ENCODE data around the gene GNG11. TPM values are rescaled to one million over a fixed set of nuclear protein-coding genes. Genes with fewer than 3 reads are reported as not detected.
"Not testable (repeated sequence)": the region's sequence is repeated elsewhere in the genome, so short reads cannot be mapped to it uniquely, and the experiment has no call there.

The GNG11 gene
- polyA plus RNA-seq (2013, experiment 1 of 2; ENCODE audit: insufficient read length) = 11.3 TPM
- polyA plus RNA-seq (2013, experiment 2 of 2; ENCODE audit: insufficient read length) = 9.5 TPM

DNA sequence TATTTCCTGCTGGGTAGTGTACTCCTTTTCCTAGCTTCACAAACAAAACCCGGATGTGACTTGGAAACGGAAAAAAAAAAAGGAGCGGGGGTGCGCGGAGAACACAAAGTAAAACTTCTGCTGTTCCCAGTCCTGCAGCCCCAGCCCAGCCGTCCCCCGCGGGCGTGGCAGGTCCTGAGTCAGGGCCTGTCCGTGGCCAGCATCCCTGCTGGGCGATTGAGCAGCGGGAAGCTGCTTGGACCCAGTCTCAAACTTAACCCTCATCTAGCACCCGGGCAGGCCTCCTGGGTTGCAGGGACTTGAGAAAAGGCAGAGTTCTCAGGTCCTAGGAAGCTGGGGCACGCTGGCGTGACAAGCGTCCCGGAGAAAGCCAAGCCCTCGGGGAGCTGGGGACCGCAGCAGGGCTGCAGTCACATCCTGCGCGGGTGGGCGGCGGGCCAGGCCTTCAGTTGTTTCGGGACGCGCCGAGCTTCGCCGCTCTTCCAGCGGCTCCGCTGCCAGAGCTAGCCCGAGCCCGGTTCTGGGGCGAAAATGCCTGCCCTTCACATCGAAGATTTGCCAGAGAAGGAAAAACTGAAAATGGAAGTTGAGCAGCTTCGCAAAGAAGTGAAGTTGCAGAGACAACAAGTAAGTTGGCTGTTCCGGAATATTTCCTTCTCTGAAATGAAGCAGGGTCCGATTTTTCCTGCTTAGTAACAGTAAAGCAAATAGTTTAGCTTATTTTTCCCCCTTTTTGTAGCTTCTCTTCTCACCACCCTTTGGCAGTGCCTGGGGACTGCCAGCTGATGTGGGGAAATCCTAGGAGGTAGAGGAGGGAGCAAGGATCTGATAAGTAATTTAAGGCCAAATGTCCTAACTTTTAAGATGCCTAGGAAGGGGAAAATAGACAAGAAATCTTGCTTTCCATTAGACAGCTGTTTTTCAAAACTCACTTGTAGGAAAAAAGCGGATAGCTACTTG lies at the start of gene GNG11:
Gene GNG11 (plus strand): TSS at position 129 of the 960 bp plus-strand sequence. CDS start 403 bp downstream, at position 532.
- peak; percentile 86 for DNase-seq

DNA sequence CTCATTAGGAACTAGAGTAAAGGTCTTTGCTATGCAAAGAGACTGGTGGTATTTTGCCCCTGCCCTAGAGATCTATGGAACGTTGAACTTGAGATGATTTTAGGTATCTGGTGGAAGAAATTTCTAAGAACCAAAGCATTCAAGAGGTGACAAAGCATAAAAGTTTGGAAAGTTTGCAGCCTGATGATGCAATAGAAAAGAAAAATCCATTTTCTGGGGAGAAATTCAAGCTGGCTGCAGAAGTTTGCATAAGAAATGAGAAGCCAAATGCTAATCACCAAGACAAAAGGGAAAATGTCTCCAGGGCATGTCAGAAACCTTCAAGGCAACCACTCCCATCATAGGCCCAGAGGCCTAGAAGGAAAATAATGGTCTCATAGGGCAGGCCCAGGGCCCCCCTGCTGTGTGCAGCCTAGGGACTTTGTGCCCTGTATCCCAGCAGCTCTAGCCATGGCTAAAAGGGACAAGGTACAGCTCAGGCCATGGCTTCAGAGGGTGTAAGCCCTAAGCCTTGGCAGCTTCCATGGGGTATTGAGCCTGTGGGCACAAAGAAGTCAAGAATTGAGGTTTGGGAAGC lies 47.4 kb upstream of the GNG11 start:
- DNase-seq = no peak

DNA sequence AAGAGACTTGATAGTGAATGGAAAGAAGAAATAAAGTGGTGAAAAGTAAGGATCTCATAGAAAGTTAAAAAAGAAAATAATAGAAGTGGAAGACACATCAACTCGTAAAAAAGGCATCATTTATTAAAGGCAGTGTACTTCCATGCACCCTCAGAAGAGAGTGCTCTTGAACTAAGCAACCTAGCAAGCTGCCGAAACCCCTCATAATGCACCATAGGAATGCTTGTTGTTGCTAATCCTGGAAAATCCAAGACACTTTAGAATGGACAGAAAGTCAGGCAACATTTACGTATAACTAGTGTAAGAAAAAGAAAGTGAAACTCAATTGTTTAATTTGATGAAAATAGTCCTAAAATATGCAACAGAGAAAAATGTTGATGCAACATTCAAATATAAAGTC lies 43.8 kb upstream of the GNG11 start:
- no peak for DNase-seq

DNA sequence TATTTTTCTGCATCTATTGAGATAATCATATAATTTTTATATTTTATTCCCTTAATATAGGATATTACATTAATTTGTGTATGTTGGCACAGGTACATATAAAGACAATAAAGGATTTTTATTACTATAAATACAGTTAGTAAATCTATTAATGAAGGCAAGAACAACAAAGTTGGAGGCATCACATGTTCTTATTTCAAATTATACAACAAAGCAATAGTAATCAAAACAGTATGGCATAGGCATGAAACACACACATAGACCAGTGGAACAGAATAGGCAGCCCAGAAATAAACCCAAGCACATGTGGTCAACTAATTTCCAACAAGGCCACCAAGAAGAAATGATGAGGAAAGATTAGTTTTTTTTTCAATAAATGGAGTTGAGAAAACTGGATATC lies 42.2 kb upstream of the GNG11 start:
- no peak for DNase-seq

GRCh38 chr7:93882468-93882867 lies 39.1 kb upstream of the GNG11 start:
- peak; percentile 12 for DNase-seq

DNA sequence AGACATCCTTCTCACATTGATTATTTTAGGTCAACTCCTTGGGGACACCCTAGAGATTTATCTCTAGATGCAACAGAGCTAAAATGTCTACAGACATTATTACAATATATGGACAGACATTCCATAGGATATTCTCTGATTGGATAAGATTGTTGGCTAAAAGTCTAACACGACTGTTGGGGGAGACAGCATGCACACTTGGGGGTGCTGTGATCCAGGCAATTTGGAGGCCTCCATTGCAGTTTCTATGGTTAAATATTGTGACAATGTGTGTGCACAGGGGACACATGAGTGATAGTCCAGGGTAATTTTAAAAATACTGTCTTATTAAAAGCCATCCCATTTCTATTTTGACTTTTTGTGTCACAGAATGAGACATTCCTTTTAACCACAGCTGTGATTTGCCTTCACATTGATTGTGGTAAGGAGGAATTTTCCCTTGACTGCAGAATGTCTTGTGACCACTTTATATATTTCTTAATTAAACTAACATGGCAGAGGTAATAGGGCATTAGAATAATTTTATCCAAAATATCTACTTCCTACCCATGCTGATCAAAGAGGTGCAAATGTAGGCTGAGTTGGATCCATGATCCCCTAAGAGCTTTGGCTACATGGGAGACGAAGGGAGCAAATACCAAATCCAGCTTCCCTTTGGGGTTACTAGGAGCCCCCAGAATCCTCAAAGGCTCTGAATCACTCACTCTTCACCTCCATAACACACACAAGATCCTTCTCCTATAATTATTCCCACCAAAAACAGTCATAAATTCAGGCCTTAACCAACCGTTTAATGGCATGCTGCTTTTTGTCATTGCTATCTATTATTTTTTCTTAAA lies 38.2 kb upstream of the GNG11 start:
- DNase-seq = peak; percentile 29

DNA sequence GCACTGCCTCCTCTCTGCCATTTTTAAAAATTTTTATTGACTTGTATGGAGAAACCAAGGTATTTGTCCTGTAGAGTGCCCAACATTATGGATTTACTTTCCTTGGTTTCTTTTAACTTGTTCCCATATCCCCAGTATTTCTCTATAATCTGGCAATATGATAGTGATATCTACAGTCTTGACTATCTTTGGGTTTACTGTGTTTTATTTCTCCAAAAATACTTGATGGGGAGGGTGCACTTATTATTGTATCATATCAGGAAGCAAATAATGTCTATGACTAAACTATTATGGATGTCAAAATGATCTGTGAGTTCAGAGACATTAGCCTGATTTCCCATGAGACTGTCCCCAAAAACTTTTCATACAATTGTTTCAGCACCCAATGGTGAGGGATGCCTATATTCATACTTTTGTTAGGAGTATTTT lies 37.6 kb upstream of the GNG11 start:
- DNase-seq = no peak

DNA sequence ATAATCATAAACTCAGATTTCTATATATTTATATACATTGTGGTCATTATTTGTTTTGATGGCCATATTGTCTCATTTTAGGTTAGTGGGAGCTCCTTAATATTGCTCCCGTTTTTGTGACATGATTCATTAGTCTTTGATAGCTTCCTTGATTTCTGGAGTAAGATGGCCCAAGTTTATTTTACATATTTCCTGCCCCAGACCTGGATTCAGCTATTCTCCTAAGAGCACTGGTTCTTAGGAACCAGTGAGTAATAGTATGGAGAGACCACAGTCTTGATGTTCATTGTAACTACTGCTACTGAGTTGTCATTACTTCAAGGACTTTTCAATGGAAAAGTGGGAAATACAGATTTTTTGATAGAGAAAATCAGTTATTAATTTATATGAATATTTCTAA lies 37.0 kb upstream of the GNG11 start:
- DNase-seq = no peak

DNA sequence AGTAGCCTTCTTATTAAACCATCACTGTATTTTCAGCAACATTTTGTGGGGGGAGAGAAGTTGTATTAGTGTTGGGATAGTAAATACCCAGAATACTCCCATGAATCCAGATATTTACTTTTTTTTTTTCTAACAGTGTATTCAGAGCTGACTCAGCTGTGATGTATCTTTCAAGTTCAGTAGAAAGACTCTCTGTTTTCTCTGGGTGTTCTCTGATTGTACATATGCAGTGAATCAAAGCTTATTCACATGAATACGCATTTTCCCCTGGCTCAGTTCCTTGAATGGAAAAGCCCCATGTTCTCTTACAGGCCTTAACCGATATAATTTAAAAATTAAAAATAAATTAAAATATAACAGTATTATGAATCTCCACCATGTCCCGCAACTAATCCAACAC lies 32.3 kb upstream of the GNG11 start:
- DNase-seq = peak; percentile 42

DNA sequence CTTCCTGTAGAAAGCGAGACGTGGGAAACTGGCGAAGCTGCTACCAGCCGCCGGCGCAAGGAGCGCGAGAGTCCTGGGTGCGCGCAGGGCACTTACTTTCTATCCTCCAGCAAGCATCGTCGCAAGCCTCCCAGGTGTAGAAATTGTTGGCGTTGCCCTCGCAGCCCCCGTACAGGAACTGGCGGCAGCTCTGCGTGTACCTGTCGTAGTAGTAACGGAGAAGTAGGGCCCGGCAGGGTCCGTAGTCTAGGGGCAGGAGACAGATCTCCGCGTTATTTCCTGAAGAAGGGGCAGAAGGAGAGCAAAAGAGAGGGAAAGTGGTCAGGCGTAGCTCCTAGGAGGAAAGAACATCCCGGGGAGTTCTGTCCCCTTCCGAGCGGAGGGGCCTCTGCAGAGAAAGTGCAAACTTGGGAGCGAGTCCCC lies 31.5 kb upstream of the GNG11 start:
- peak; percentile 41 for DNase-seq

- peak; percentile 58 for DNase-seq
Observed at GRCh38 chr7:93890464-93891068, 31.0 kb upstream of the GNG11 start, which contains the start of gene TFPI2. Gene TFPI2 (minus strand): TSS chr7:93890753. CDS start chr7:93890678, 75 bp downstream.

- DNase-seq = peak; percentile 48
Observed at GRCh38 chr7:93894426-93894825, 27.1 kb upstream of the GNG11 start.

GRCh38 chr7:93894966-93895640 lies 26.4 kb upstream of the GNG11 start:
- no peak for DNase-seq

- no peak for DNase-seq
Observed at GRCh38 chr7:93895859-93896600, 25.5 kb upstream of the GNG11 start.

DNA sequence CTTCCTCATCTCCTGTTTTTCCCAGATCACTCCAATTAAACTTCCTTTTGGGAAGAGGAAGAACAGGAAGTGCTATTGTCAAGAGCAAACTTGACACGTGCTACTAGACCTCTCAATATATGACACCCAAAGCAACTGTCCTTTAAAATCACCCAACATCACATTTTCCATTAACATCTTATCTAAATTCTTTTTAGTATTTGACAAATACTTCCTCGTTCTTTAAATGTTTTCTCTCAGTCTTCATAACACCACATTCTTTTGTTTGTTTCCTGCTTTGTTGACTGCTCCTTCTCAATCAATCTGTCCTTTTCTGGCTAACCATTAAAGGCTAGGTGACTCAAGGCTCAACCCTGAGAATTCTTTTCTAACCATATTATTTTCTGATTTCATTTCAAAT lies 23.9 kb upstream of the GNG11 start:
- DNase-seq = no peak

GRCh38 chr7:93902777-93903423 lies 18.6 kb upstream of the GNG11 start:
- peak; percentile 63 for DNase-seq

GRCh38 chr7:93906267-93906666 lies 15.3 kb upstream of the GNG11 start, which contains the start of gene GNGT1:
Gene GNGT1 (plus strand): TSS chr7:93906567. CDS start chr7:93906747, 180 bp downstream.
- DNase-seq = no peak

- peak; percentile 47 for DNase-seq
Observed at GRCh38 chr7:93910076-93910994, 11.2 kb upstream of the GNG11 start.

- DNase-seq = not testable (repeated sequence)
Observed at GRCh38 chr7:93911242-93911641, 10.3 kb upstream of the GNG11 start.
